CD4-positive, alpha-beta T cell (primary cell): Measurements from ENCODE around the gene RPS23. TPM values are rescaled to one million over a fixed set of nuclear protein-coding genes. Genes with fewer than 3 reads are reported as not detected.

Experiments
- ATAC-seq: fragments of 200-7000 bp; cut with Tn5 transposase; one replicate; pipeline ENCODE4 v1.10.0; 2022; ENCODE audit warnings: mild to moderate bottlenecking; ENCODE audit not compliant: poor library complexity
- CTCF ChIA-PET: fragments of 350-600 bp; sonication (Branson Sonifier 250); formaldehyde crosslinking; loops from one replicate; lab custom pipeline; 2021; ENCODE audit warnings: antibody characterized with exemption, inconsistent platforms; lab: Charles Lee
- POLR2A ChIA-PET: fragments of 350-600 bp; sonication (Branson Sonifier 250); formaldehyde crosslinking; loops from one replicate; lab custom pipeline; 2021; ENCODE audit warnings: antibody characterized with exemption, inconsistent platforms; lab: Charles Lee
- DNase-seq, 14 experiments: peaks; one replicate each; pipeline ENCODE4 v3.0.0-alpha.2; 2013 to 2020; ENCODE audit warnings: mixed read lengths in 2 of 14
- H3K27ac ChIP-seq, 2 donors: one replicate each; pipeline versions ENCODE4 v1.5.1 to v1.7.0; 2013; ENCODE audit warnings: low read length in 2 of 2, low read depth in 1 of 2, mild to moderate bottlenecking in 1 of 2
- H3K27me3 ChIP-seq, 2 experiments: 1 replicate in 1 of 2; 2 replicates in 1 of 2; pipeline versions ENCODE4 v1.6.1 to v1.7.0; 2013; ENCODE audit warnings: low read length in 2 of 2, control low read depth in 1 of 2, mild to moderate bottlenecking in 1 of 2, moderate library complexity in 1 of 2; ENCODE audit not compliant: insufficient read depth in 2 of 2, control insufficient read depth in 1 of 2
- H3K36me3 ChIP-seq: one replicate; pipeline ENCODE4 v1.6.1; 2013; ENCODE audit warnings: low read length, control low read depth; ENCODE audit not compliant: insufficient read depth
- H3K4me1 ChIP-seq: one replicate; pipeline ENCODE4 v1.6.1; 2013; ENCODE audit warnings: low read length, control low read depth; ENCODE audit not compliant: insufficient read depth
- H3K4me3 ChIP-seq: one replicate; pipeline ENCODE4 v1.5.1; 2013; ENCODE audit warnings: mild to moderate bottlenecking, low read length, moderate library complexity
- H3K9me3 ChIP-seq, 2 experiments: 1 replicate in 1 of 2; 2 replicates in 1 of 2; pipeline versions ENCODE4 v1.6.1 to v1.7.0; 2013; ENCODE audit warnings: low read length in 2 of 2, mild to moderate bottlenecking in 2 of 2, control low read depth in 1 of 2, moderate library complexity in 1 of 2; ENCODE audit not compliant: control insufficient read depth in 1 of 2, insufficient read depth in 1 of 2
- H3K27ac Mint-ChIP-seq: one replicate; pipeline ENCODE4 v1.8.0; 2020; ENCODE audit warnings: mixed read lengths
- H3K27me3 Mint-ChIP-seq: one replicate; pipeline ENCODE4 v1.8.0; 2021; ENCODE audit warnings: mixed read lengths
- H3K36me3 Mint-ChIP-seq: one replicate; pipeline ENCODE4 v1.8.0; 2021; ENCODE audit warnings: low read depth, mixed read lengths
- H3K4me1 Mint-ChIP-seq: one replicate; pipeline ENCODE4 v1.8.0; 2021; ENCODE audit warnings: low read depth, mixed read lengths
- H3K4me3 Mint-ChIP-seq: one replicate; pipeline ENCODE4 v1.8.0; 2020; ENCODE audit warnings: mild to moderate bottlenecking, mixed read lengths
- H3K9me3 Mint-ChIP-seq: one replicate; pipeline ENCODE4 v1.8.0; 2020; ENCODE audit warnings: mixed read lengths
- intact Hi-C, 2 experiments: fragments of 100-400 bp; cut with DNase I in 1 of 2; cut with micrococcal nuclease in 1 of 2; formaldehyde crosslinking; loops; one replicate each; pipeline versions ENCODE4 v1.15.1 to v1.9.0; 2023 to 2025; cut with DNase I, micrococcal nuclease
- total RNA-seq, 174 experiments: library from RNA in 2 of 174; stranded (reverse) in 2 of 174; gene quantifications; one replicate each; pipeline ENCODE4 v1.2.3 and lab custom pipeline; 2021 to 2026
- TF ChIP-seq, protein P1 (sequence below): fragments of 200-600 bp; IDR thresholded peaks from one replicate; pipeline ENCODE4 v1.8.0; 2022; ENCODE audit warnings: antibody characterized with exemption, mild to moderate bottlenecking

Gene RPS23
- total RNA-seq, 2 experiments from 2014 or later, result 4,190 to 4,212 TPM

DNA sequence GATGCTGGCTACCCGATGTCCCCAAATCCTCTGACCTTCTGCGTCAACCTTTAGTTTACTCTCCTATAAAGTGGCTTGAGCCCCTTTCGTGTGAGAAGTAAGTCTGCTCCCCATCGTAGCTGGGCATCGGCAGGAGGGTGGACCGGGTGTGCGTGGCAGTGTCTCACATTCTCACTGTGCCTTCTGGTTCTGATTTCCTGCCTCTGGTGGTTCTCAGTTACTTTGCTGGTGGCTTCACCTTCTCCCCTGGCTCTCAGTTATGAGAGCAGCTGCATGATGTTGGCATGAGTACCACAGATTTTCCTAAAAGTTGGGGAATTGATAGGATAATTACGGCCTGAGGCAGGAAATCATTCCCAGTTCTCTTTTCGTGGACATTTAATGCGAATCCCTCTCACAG is 47.0 kb upstream of the RPS23 start:
- Histone ChIP-seq H3K27me3 (no peaks in the 10 kb centered on the region), H3K9me3 (no peaks in the 10 kb centered on the region), H3K36me3 (no peaks in the 10 kb centered on the region), H3K27ac (no peak overlapping the region), H3K4me3 (no peak overlapping the region), H3K4me1 (no peaks in the 10 kb centered on the region)
- ChIA-PET CTCF (no interaction called here), POLR2A (no interaction called here)
- ATAC-seq (no peak), DNase-seq (no peak)
- Mint-ChIP-seq H3K4me3 (no peak overlapping the region), H3K27me3 (peaks cover 28% of the 10 kb centered on the region), H3K4me1 (no peaks in the 10 kb centered on the region), H3K36me3 (no peaks in the 10 kb centered on the region), H3K27ac (no peak overlapping the region), H3K9me3 (no peaks in the 10 kb centered on the region)
- TF ChIP-seq, protein P1, sequence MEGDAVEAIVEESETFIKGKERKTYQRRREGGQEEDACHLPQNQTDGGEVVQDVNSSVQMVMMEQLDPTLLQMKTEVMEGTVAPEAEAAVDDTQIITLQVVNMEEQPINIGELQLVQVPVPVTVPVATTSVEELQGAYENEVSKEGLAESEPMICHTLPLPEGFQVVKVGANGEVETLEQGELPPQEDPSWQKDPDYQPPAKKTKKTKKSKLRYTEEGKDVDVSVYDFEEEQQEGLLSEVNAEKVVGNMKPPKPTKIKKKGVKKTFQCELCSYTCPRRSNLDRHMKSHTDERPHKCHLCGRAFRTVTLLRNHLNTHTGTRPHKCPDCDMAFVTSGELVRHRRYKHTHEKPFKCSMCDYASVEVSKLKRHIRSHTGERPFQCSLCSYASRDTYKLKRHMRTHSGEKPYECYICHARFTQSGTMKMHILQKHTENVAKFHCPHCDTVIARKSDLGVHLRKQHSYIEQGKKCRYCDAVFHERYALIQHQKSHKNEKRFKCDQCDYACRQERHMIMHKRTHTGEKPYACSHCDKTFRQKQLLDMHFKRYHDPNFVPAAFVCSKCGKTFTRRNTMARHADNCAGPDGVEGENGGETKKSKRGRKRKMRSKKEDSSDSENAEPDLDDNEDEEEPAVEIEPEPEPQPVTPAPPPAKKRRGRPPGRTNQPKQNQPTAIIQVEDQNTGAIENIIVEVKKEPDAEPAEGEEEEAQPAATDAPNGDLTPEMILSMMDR, result no peak
- intact Hi-C loops, result no loop called here

- Histone ChIP-seq H3K4me3 (no peak overlapping the region), H3K9me3 (no peaks in the 10 kb centered on the region), H3K27me3 (peaks cover 0 to 5% of the 10 kb centered on the region in 2 experiments), H3K4me1 (no peaks in the 10 kb centered on the region), H3K27ac (no peak overlapping the region), H3K36me3 (no peaks in the 10 kb centered on the region)
- Mint-ChIP-seq H3K27ac (no peak overlapping the region), H3K9me3 (no peaks in the 10 kb centered on the region), H3K36me3 (no peaks in the 10 kb centered on the region), H3K4me3 (no peak overlapping the region), H3K27me3 (peaks cover 35% of the 10 kb centered on the region), H3K4me1 (no peaks in the 10 kb centered on the region)
- ATAC-seq (no peak), DNase-seq (no peak)
- TF ChIP-seq, protein P1, result no peak
- ChIA-PET POLR2A (no interaction called here), CTCF (no interaction called here)
- intact Hi-C loops, result no loop called here
Observed at GRCh38 chr5:82320966-82321365, 42.8 kb upstream of the RPS23 start.

- no peak overlapping the region for H3K27ac ChIP-seq
- peaks cover 0 to 5% of the 10 kb centered on the region in 2 experiments for H3K27me3 ChIP-seq
- Mint-ChIP-seq H3K27me3 (peaks cover 35% of the 10 kb centered on the region), H3K4me1 (no peaks in the 10 kb centered on the region), H3K27ac (no peak overlapping the region), H3K9me3 (no peaks in the 10 kb centered on the region), H3K36me3 (no peaks in the 10 kb centered on the region), H3K4me3 (no peak overlapping the region)
- POLR2A ChIA-PET, result no interaction called here
- H3K36me3 ChIP-seq, result no peaks in the 10 kb centered on the region
- CTCF ChIA-PET, result no interaction called here
- no peaks in the 10 kb centered on the region for H3K9me3 ChIP-seq
- ATAC-seq (no peak), DNase-seq (no peak)
- H3K4me3 ChIP-seq, result no peak overlapping the region
- intact Hi-C loops, result no loop called here
- TF ChIP-seq, protein P1, result no peak
- no peaks in the 10 kb centered on the region for H3K4me1 ChIP-seq
Observed at GRCh38 chr5:82319651-82320376, 41.7 kb upstream of the RPS23 start.
